HG03103 (cell line): ENCODE results near the gene RAD9A.
"Not testable (repeated sequence)": the region's sequence is repeated elsewhere in the genome, so short reads cannot be mapped to it uniquely, and the experiment has no call there.

Experiments used
- ATAC-seq: cut with Tn5 transposase; IDR thresholded peaks from one replicate; pipeline ENCODE4 v1.9.1; 2021; ENCODE audit warnings: low read depth; ENCODE audit not compliant: unreplicated experiment

Gene RAD9A

DNA sequence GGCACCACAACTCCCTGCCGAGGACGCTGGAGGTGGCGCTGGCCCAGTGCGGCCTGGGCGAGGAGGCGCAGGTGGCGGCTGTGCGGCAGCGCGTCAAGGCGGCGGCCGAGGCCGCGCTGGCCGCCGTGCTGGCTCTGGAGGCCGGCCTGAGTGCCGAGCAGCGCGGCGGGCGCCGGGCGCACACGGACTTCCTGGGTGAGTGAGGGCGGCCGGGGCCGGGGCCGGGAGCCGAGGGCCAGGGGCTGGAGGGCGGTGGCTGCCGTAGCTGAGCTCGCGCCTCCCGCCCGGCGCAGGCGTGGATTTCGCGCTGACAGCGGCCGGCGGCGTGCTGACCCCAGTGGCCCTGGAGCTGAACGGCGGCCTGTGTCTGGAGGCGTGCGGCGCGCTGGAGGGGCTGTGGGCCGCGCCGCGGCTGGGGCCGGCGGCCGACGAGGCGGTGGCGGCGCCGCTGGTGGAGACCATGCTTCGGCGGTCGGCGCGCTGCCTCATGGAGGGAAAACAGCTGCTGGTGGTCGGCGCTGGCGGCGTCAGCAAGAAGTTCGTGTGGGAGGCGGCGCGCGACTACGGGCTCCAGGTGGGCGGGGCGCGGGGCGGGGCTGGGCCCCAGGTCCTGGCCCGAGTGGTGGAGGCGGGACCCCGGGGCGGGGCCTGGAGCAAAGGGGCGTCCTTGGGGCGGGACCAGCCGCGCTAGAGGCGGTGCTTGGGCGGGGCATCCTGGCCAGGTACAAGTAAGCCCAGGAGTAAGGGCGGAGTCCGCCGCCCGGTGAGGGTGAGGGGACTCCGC lies 29.1 kb downstream of the RAD9A start:
- peak; percentile 86 for ATAC-seq

- no peak for ATAC-seq
Measured at GRCh38 chr11:67421430-67422031, 29.7 kb downstream of the RAD9A start.

DNA sequence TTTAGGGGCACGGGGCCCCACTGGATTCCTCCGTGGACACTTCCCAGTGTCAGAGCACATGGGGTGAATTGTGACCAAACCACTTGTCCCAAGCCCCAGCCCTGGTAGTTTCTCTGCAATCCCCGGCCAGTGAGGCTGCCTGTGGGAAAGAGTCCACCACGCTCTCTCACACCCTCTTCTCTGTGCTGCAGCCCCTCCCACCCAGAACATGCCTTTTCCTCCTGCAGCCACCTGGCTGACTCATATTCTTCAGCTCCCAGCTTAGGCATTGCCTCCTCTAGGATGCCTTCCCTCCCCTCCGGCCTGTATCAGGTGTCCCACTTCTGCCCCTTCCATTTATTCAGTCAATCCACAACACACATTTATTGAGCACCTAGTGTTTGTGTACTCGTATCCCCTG lies 31.1 kb downstream of the RAD9A start:
- no peak for ATAC-seq

DNA sequence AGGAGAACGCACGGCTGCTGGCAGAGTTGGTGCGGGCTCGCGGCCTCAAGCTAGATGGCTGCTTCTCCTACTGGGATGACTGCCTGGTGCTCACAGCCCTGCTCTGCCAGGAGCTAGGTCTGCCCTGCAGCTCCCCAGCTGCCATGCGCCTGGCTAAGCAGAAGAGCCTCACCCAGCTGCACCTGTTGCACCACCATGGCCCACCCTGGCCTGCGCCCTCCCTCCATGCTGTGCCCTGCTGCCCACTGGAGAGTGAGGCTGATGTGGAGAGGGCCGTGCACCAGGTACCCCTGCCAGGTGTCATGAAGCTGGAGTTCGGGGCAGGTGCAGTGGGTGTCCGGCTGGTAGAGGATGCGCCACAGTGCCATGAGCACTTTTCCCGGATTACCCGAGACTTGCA lies 31.7 kb downstream of the RAD9A start:
- ATAC-seq = no peak

DNA sequence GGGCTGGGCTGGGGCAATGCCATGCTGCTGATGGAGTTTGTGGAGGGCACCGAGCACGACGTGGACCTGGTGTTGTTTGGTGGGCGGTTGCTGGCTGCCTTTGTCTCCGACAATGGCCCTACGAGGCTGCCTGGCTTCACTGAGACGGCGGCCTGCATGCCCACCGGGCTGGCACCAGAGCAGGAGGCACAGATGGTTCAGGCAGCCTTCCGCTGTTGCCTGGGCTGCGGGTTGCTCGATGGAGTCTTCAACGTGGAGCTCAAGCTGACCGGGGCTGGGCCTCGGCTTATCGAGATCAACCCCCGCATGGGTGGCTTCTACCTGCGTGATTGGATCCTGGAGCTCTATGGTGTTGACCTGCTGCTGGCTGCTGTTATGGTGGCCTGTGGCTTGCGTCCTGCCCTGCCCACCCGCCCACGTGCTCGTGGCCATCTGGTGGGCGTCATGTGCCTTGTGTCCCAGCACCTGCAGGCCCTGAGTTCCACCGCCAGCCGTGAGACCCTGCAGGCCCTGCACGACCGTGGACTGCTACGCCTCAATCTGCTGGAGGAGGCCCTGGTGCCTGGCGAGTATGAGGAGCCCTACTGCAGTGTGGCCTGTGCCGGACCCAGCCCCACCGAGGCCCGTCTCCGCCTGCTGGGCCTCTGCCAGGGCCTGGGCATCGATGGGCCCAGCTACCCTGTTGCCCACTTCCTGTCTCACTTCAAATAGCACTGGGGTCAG lies 32.3 kb downstream of the RAD9A start:
- ATAC-seq = no peak

- ATAC-seq = not testable (repeated sequence)
Measured at GRCh38 chr11:67427364-67427859, 35.6 kb downstream of the RAD9A start.

- ATAC-seq = no peak
Measured at GRCh38 chr11:67428052-67429001, 36.5 kb downstream of the RAD9A start, which contains the start of gene RPS6KB2. RPS6KB2 (plus strand) TSS chr11:67428494; CDS start chr11:67428546, 52 bp downstream.

DNA sequence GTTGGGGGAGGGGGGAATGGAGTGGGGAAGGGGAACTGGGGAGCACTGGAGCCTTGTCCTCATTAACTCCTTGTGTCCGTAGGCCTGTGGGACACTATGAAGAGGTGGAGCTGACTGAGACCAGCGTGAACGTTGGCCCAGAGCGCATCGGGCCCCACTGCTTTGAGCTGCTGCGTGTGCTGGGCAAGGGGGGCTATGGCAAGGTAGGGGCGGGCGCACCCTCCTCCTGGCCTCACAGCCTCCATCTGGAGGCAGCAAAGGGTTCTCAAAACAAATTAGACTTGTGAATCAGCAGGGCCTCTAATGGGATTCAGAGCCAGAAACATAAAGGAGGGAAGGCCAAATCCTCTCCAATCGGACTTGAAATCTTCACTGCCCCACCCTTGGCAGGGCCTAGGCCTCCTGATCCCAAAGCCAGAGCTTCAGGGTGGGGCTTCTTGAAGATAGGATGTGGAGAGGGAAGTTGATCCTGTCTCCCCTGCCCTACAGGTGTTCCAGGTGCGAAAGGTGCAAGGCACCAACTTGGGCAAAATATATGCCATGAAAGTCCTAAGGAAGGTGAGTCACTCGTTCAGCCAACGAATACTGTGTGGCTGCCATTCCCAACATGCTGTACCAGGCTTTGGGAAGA lies 37.4 kb downstream of the RAD9A start:
- ATAC-seq = no peak

DNA sequence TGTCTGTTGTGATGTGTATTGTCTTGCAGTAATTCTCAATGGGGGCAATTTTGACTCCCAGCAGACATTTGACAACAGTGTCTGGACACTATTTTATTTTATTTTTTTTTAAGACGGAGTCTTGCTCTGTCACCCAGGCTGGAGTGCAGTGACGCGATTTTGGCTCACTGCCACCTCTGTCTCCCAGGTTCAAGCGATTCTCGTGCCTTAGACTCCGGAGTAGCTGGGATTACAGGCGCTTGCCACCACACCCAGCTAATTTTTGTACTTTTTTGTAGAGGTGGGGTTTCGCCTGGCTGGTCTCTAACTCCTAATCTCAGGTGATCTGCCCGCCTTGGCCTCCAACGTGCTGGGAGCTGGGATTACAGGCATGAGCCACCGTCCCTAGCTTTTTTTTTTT lies 37.9 kb downstream of the RAD9A start:
- no peak for ATAC-seq

- ATAC-seq = no peak
Measured at GRCh38 chr11:67431346-67432249, 39.8 kb downstream of the RAD9A start.

- no peak for ATAC-seq
Measured at GRCh38 chr11:67432655-67433349, 41.0 kb downstream of the RAD9A start.

- ATAC-seq = no peak
Measured at GRCh38 chr11:67433536-67434394, 42.0 kb downstream of the RAD9A start.

GRCh38 chr11:67434395-67434881 lies 42.7 kb downstream of the RAD9A start:
- ATAC-seq = no peak

GRCh38 chr11:67435031-67435726 lies 43.4 kb downstream of the RAD9A start:
- no peak for ATAC-seq

DNA sequence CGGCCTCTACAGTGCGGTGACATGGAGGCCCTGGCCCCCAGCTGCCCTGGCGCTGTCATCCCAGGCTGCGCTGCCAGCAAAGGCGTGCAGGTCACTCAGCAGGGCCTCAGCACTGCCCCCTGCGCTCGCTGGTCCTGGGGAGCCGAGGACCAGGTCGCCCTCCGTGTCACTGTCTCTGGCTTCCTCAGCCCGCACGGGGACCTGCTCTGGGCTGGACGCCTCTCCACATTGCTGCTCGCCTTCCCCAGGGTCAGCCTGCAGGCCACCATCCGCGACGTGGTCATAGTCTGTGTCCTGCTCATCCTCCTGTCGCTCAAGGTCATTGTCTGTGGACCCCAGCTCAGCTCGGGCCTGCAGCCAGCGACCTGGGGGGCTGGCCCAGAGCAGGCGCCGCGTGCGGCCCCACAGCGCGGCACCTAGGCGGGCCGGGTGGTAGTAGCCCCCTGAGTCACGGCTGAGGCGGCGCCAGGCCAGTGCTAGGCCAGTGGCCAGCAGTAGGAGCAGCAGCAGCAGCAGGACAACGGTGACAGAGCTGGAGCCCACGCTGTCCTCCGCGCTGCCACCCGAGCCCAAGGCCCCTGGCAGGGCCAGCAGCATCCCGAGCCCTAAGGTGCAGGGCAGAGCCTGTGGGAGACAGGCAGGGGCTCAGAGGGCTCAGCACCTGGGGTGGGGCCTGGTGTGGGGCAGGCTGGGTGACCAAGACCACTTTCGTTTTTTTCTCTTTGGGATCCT lies 44.1 kb downstream of the RAD9A start:
- ATAC-seq = no peak
